Suprapubic skin (tissue), 4 donors: Measurements from ENCODE around the gene CNPY2. TPM values are rescaled to one million over a fixed set of nuclear protein-coding genes. Genes with fewer than 3 reads are reported as not detected.

Source experiments
- DNase-seq, 2 donors: peaks; one replicate each; pipeline ENCODE4 v3.0.0-alpha.2; 2019; ENCODE audit warnings: low spot score in 2 of 2
- H3K27ac ChIP-seq: fragments of 200-600 bp; sonication (generic); one replicate; pipeline ENCODE4 v1.5.1; 2019
- H3K27me3 ChIP-seq: fragments of 200-600 bp; sonication (generic); one replicate; pipeline ENCODE4 v1.5.1; 2019
- H3K36me3 ChIP-seq: fragments of 200-600 bp; sonication (generic); one replicate; pipeline ENCODE4 v1.5.1; 2019
- H3K4me1 ChIP-seq: fragments of 200-600 bp; sonication (generic); one replicate; pipeline ENCODE4 v1.5.1; 2019
- H3K4me3 ChIP-seq: fragments of 200-600 bp; sonication (generic); one replicate; pipeline ENCODE4 v1.5.1; 2019; ENCODE audit warnings: mild to moderate bottlenecking
- H3K9me3 ChIP-seq: fragments of 200-600 bp; sonication (generic); one replicate; pipeline ENCODE4 v1.5.1; 2019
- CTCF ChIP-seq, 2 donors: fragments of 200-600 bp in 1 of 2; fragments of 450-650 bp in 1 of 2; sonication (generic) in 1 of 2; IDR thresholded peaks; one replicate each; pipeline ENCODE4 v1.5.1; 2016 to 2019; ENCODE audit warnings: antibody characterized with exemption in 2 of 2, mild to moderate bottlenecking in 1 of 2, moderate library complexity in 1 of 2
- EP300 ChIP-seq: sonication (generic); formaldehyde crosslinking; IDR thresholded peaks from one replicate; pipeline ENCODE4 v1.6.1; 2017; ENCODE audit warnings: antibody characterized with exemption
- POLR2A ChIP-seq, 2 donors: fragments of 450-650 bp; IDR thresholded peaks; one replicate each; pipeline ENCODE4 v1.6.1; 2017; ENCODE audit warnings: antibody characterized with exemption in 2 of 2, mild to moderate bottlenecking in 2 of 2, moderate library complexity in 2 of 2
- POLR2AphosphoS5 ChIP-seq, 3 donors: sonication (generic); formaldehyde crosslinking; IDR thresholded peaks; one replicate each; pipeline ENCODE4 v1.6.1; 2017; ENCODE audit warnings: antibody characterized with exemption in 3 of 3
- WGBS: methylation state at CpG from one replicate; pipeline ENCODE4 v1.1.5; 2018; 5-methylcytosine and 5-hydroxymethylcytosine counted together
- total RNA-seq, 4 donors: library from RNA; depleted of rRNA; stranded (reverse); fragments of >200 nt; gene quantifications; one replicate each; pipeline ENCODE4 v1.1.0, GENCODE V29; 2016

CNPY2 gene
- total RNA-seq, 4 donors from 2014 or later, result 36.4 to 51.4 (median 42.4) TPM

- Histone ChIP-seq H3K36me3 (peaks cover 40% of the 10 kb centered on the region), H3K27me3 (no peaks in the 10 kb centered on the region), H3K4me1 (peaks cover 18% of the 10 kb centered on the region), H3K4me3 (peak overlapping the region; percentile 79), H3K9me3 (no peaks in the 10 kb centered on the region), H3K27ac (peak overlapping the region; percentile 95)
- WGBS, result 1% methylated on average over 10 of the region's 11 CpGs
- TF ChIP-seq CTCF (IDR thresholded peaks at IDR 0.05), result no peak
- no peak for TF ChIP-seq POLR2AphosphoS5 (IDR thresholded peaks at IDR 0.05)
- no peak for TF ChIP-seq POLR2A (IDR thresholded peaks at IDR 0.05)
- no peak for TF ChIP-seq EP300
- peak in 1 of 2 donors; percentile 60 for DNase-seq
These were observed 553 bp downstream of the CNPY2 start for GRCh38 chr12:56315249-56315621.

- Histone ChIP-seq H3K27me3 (no peaks in the 10 kb centered on the region), H3K27ac (no peak overlapping the region), H3K4me1 (peaks cover 12% of the 10 kb centered on the region), H3K4me3 (no peak overlapping the region), H3K36me3 (peaks cover 48% of the 10 kb centered on the region), H3K9me3 (no peaks in the 10 kb centered on the region)
- TF ChIP-seq POLR2AphosphoS5 (IDR thresholded peaks at IDR 0.05) (no peak), EP300 (no peak), POLR2A (IDR thresholded peaks at IDR 0.05) (no peak), CTCF (IDR thresholded peaks at IDR 0.05) (no peak)
- no peak for DNase-seq
- 92% methylated on average over 12 of the region's 12 CpGs for WGBS
These were observed 4.8 kb downstream of the CNPY2 start for GRCh38 chr12:56311003-56311402.

- WGBS, result 92% methylated on average over 3 of the region's 3 CpGs
- no peak for TF ChIP-seq POLR2A (IDR thresholded peaks at IDR 0.05)
- no peak for TF ChIP-seq CTCF (IDR thresholded peaks at IDR 0.05)
- no peak for TF ChIP-seq EP300
- no peak for TF ChIP-seq POLR2AphosphoS5 (IDR thresholded peaks at IDR 0.05)
- no peak overlapping the region for H3K4me3 ChIP-seq
These were observed 7.1 kb downstream of the CNPY2 start for GRCh38 chr12:56308714-56309113.

GRCh38 chr12:56307221-56307965 lies 8.4 kb downstream of the CNPY2 start:
- no peak for DNase-seq
- peaks cover 4% of the 10 kb centered on the region for H3K4me1 ChIP-seq
- no peaks in the 10 kb centered on the region for H3K27me3 ChIP-seq
- no peak for TF ChIP-seq POLR2AphosphoS5 (IDR thresholded peaks at IDR 0.05)
- TF ChIP-seq EP300, result no peak
- no peak for TF ChIP-seq POLR2A (IDR thresholded peaks at IDR 0.05)
- no peak for TF ChIP-seq CTCF (IDR thresholded peaks at IDR 0.05)
- H3K4me3 ChIP-seq, result no peak overlapping the region
- H3K27ac ChIP-seq, result no peak overlapping the region
- H3K36me3 ChIP-seq, result peaks cover 48% of the 10 kb centered on the region
- no peaks in the 10 kb centered on the region for H3K9me3 ChIP-seq
- WGBS, result 85% methylated on average over 7 of the region's 7 CpGs

More at GRCh38 chr12:56308714-56309113, 7.1 kb downstream of the CNPY2 start:
- H3K27me3 ChIP-seq, result no peaks in the 10 kb centered on the region
- no peak overlapping the region for H3K27ac ChIP-seq
- H3K9me3 ChIP-seq, result no peaks in the 10 kb centered on the region
- DNase-seq, result no peak
- no peaks in the 10 kb centered on the region for H3K4me1 ChIP-seq
- peaks cover 55% of the 10 kb centered on the region for H3K36me3 ChIP-seq

- TF ChIP-seq CTCF (IDR thresholded peaks at IDR 0.05) (no peak), EP300 (no peak), POLR2AphosphoS5 (IDR thresholded peaks at IDR 0.05) (no peak), POLR2A (IDR thresholded peaks at IDR 0.05) (no peak)
- Histone ChIP-seq H3K9me3 (no peaks in the 10 kb centered on the region), H3K4me3 (no peak overlapping the region), H3K27me3 (no peaks in the 10 kb centered on the region), H3K4me1 (peaks cover 20% of the 10 kb centered on the region), H3K36me3 (peaks cover 33% of the 10 kb centered on the region), H3K27ac (no peak overlapping the region)
- 91% methylated on average over 8 of the region's 8 CpGs for WGBS
- DNase-seq, result no peak
These were observed 10.8 kb downstream of the CNPY2 start for GRCh38 chr12:56304872-56305590.
